Measurements from ENCODE around the gene PRSS57. TPM values are rescaled to one million over a fixed set of nuclear protein-coding genes. Genes with fewer than 3 reads are reported as not detected.

The PRSS57 gene
- total RNA-seq, 1 donor from 2014 or later: not detected

DNA sequence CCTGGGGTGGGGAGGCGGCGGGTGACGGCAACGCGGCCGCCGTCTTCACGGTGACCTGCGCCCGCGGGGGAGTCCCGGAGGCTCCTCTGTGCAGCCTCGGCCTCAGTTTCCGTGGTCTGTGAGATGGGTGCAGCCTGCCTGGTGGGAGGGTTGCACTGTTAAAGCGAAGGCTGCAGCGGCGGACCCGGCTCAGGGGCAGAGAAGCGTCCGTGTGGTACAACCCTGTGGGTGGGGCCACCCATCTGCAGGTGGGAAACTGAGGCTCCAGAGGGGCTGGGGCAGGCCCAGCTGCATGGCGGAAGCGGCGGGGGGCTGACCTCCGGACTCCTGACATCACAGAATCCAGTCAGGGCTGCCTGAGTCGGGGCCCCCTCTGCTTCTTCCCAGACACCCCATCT is 55.1 kb downstream of the PRSS57 start:
- H3K4me1 Mint-ChIP-seq (ENCODE audit: unreplicated experiment): peaks cover 8% of the 10 kb centered on the region
- no peak overlapping the region for H3K4me3 Mint-ChIP-seq (ENCODE audit: unreplicated experiment)
- TF ChIP-seq, protein P1, sequence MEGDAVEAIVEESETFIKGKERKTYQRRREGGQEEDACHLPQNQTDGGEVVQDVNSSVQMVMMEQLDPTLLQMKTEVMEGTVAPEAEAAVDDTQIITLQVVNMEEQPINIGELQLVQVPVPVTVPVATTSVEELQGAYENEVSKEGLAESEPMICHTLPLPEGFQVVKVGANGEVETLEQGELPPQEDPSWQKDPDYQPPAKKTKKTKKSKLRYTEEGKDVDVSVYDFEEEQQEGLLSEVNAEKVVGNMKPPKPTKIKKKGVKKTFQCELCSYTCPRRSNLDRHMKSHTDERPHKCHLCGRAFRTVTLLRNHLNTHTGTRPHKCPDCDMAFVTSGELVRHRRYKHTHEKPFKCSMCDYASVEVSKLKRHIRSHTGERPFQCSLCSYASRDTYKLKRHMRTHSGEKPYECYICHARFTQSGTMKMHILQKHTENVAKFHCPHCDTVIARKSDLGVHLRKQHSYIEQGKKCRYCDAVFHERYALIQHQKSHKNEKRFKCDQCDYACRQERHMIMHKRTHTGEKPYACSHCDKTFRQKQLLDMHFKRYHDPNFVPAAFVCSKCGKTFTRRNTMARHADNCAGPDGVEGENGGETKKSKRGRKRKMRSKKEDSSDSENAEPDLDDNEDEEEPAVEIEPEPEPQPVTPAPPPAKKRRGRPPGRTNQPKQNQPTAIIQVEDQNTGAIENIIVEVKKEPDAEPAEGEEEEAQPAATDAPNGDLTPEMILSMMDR (IDR thresholded peaks at IDR 0.05): no peak
- DNase-seq (ENCODE audit: extremely low spot score, unreplicated experiment): no peak
- H3K36me3 Mint-ChIP-seq (ENCODE audit: unreplicated experiment): peaks cover 2% of the 10 kb centered on the region
- H3K27ac Mint-ChIP-seq (ENCODE audit: unreplicated experiment): no peak overlapping the region
- no peaks in the 10 kb centered on the region for H3K9me3 Mint-ChIP-seq (ENCODE audit: unreplicated experiment)
- no peaks in the 10 kb centered on the region for H3K27me3 Mint-ChIP-seq (ENCODE audit: unreplicated experiment)

DNA sequence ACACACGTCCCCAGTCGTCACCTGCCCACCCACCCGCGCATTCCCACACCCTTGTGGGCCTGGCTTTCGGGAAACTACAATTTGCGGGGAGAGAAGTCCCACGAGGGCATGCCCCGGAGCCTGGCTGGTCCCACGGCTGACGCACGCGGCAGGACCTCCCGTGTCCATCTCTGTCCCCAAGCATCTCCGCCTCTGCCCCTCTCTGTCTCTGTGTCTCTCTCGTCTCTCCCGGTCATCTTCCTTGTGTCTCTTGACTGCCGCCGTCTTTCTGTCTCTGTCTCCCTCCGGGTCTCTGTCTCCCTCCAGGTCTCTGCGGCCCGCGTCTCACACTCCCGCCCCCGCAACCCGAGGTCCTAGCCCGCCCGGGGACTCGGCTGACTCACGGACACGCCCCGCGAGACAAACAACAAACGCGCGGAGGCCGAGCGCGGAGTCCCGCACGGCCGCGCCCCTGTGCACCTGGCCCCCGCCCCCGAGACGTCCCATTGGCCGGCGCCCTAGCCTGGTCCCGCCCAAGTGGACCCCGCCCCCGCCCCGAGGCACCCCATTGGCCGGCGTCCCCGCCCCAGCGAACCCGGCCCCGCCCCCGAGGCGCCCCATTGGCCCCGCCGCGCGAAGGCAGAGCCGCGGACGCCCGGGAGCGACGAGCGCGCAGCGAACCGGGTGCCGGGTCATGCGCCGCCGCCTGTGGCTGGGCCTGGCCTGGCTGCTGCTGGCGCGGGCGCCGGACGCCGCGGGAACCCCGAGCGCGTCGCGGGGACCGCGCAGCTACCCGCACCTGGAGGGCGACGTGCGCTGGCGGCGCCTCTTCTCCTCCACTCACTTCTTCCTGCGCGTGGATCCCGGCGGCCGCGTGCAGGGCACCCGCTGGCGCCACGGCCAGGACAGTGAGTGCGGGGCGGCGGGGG is 55.7 kb downstream of the PRSS57 start, which contains the start of gene FGF22:
Gene FGF22 (plus strand): TSS at position 627 of the 908 bp plus-strand sequence. CDS start 47 bp downstream, at position 674.
- TF ChIP-seq, protein P1 (IDR thresholded peaks at IDR 0.05): no peak
- H3K36me3 Mint-ChIP-seq (ENCODE audit: unreplicated experiment): no peaks in the 10 kb centered on the region
- H3K27ac Mint-ChIP-seq (ENCODE audit: unreplicated experiment): peak within 1 kb of the TSS; percentile 84
- H3K4me1 Mint-ChIP-seq (ENCODE audit: unreplicated experiment): peaks cover 6% of the 10 kb centered on the region
- no peaks in the 10 kb centered on the region for H3K27me3 Mint-ChIP-seq (ENCODE audit: unreplicated experiment)
- H3K9me3 Mint-ChIP-seq (ENCODE audit: unreplicated experiment): no peaks in the 10 kb centered on the region
- DNase-seq (ENCODE audit: extremely low spot score, unreplicated experiment): peak; percentile 96
- H3K4me3 Mint-ChIP-seq (ENCODE audit: unreplicated experiment): peak within 1 kb of the TSS; percentile 75

DNA sequence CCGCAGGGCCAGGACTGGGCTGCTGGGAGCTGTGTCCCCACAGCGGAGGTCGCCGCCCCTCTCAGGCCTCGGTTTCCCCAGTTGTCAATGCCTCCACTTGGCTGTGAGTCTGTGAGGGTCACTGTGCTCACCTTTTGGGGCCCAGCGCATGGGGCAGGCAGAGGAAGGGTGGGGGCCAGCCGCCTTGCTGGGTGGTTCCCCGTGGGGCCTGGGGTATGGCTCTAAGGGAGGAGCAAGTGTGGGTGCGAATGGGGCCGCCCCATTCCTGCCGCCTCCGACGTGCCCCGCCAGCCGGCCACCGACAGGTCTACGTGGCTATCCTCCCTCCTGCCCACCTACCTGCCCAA is 56.4 kb downstream of the PRSS57 start:
- TF ChIP-seq, protein P1 (IDR thresholded peaks at IDR 0.05): no peak
- Mint-ChIP-seq H3K36me3 (ENCODE audit: unreplicated experiment) (no peaks in the 10 kb centered on the region), H3K4me1 (ENCODE audit: unreplicated experiment) (peaks cover 10% of the 10 kb centered on the region), H3K4me3 (ENCODE audit: unreplicated experiment) (peak overlapping the region; percentile 75), H3K27ac (ENCODE audit: unreplicated experiment) (no peak overlapping the region), H3K27me3 (ENCODE audit: unreplicated experiment) (no peaks in the 10 kb centered on the region), H3K9me3 (ENCODE audit: unreplicated experiment) (no peaks in the 10 kb centered on the region)
- no peak for DNase-seq (ENCODE audit: extremely low spot score, unreplicated experiment)

Other genes starting within 250 kb of the PRSS57 start
- 61.2 and 61.7 TPM in 2 replicates for gene SHC2, start 234.4 kb downstream of the PRSS57 start, total RNA-seq
- 1.1 and 1.3 TPM in 2 replicates for gene MADCAM1, start 199.0 kb downstream of the PRSS57 start, total RNA-seq
- gene TPGS1, start 188.0 kb downstream of the PRSS57 start, total RNA-seq: 24.3 and 25.4 TPM in 2 replicates
- gene CDC34, start 163.7 kb downstream of the PRSS57 start, total RNA-seq: 65.3 and 69.0 TPM in 2 replicates
- gene GZMM, start 151.4 kb downstream of the PRSS57 start, total RNA-seq: not detected in 2 replicates
- gene BSG, start 122.9 kb downstream of the PRSS57 start, total RNA-seq: 816 and 859 TPM in 2 replicates
- gene HCN2, start 105.6 kb downstream of the PRSS57 start, total RNA-seq: 27.2 and 28.3 TPM in 2 replicates
- 44.6 and 47.6 TPM in 2 replicates for gene POLRMT, start 61.9 kb downstream of the PRSS57 start, total RNA-seq
- 0.81 TPM in 1 of 2 replicates, not detected in the other for gene FGF22, start 55.6 kb downstream of the PRSS57 start, total RNA-seq
- gene RNF126, start 32.2 kb downstream of the PRSS57 start, total RNA-seq: 37.3 and 40.8 TPM in 2 replicates
- 109 and 111 TPM in 2 replicates for gene FSTL3, start 19.1 kb downstream of the PRSS57 start, total RNA-seq
- 236 and 251 TPM in 2 replicates for gene PALM, start 13.5 kb upstream of the PRSS57 start, total RNA-seq
- 1.1 and 1.3 TPM in 2 replicates for gene MISP, start 55.7 kb upstream of the PRSS57 start, total RNA-seq
- gene PTBP1, start 102.0 kb upstream of the PRSS57 start, total RNA-seq: 339 and 370 TPM in 2 replicates
- gene PLPPR3, start 126.5 kb upstream of the PRSS57 start, total RNA-seq: 18.2 and 19.4 TPM in 2 replicates
- 0.91 and 1.0 TPM in 2 replicates for gene AZU1, start 132.4 kb upstream of the PRSS57 start, total RNA-seq
- not detected in 2 replicates for gene PRTN3, start 145.5 kb upstream of the PRSS57 start, total RNA-seq
- gene ELANE, start 156.9 kb upstream of the PRSS57 start, total RNA-seq: 1.1 and 1.2 TPM in 2 replicates
- gene CFD, start 164.2 kb upstream of the PRSS57 start, total RNA-seq: 162 and 179 TPM in 2 replicates
- 69.3 and 72.3 TPM in 2 replicates for gene MED16, start 197.7 kb upstream of the PRSS57 start, total RNA-seq
- not detected in 2 replicates for gene RNU6-9, start 198.0 kb upstream of the PRSS57 start, total RNA-seq
- 61.1 and 63.5 TPM in 2 replicates for gene R3HDM4, start 217.8 kb upstream of the PRSS57 start, total RNA-seq
- gene KISS1R, start 221.9 kb upstream of the PRSS57 start, total RNA-seq: 0.47 and 1.7 TPM in 2 replicates
- 16.8 and 17.0 TPM in 2 replicates for gene ARID3A, start 230.6 kb upstream of the PRSS57 start, total RNA-seq